Right ventricle myocardium superior (tissue), 1 donor: Measurements from ENCODE around the gene AQP6. TPM values are rescaled to one million over a fixed set of nuclear protein-coding genes. Genes with fewer than 3 reads are reported as not detected.

Experiments
- ATAC-seq: fragments of 200-7000 bp; cut with Tn5 transposase; one replicate; pipeline ENCODE4 v1.9.1; 2020; ENCODE audit warnings: mild to moderate bottlenecking; ENCODE audit not compliant: poor library complexity
- DNase-seq: peaks from one replicate; pipeline ENCODE4 v3.0.0-alpha.2; 2020
- intact Hi-C: fragments of 100-400 bp; cut with DNase I; formaldehyde crosslinking; loops from one replicate; pipeline ENCODE4 v1.11.2; 2022
- long read RNA-seq: library from polyadenylated mRNA; unstranded; transcript quantifications from one replicate; pipeline ENCODE4 v2.0.0, GENCODE V29; 2021
- total RNA-seq: library from RNA; stranded (reverse); fragmentation: NEBNext Ultra II Directional; extraction: Animal tissue kit (Norgen Biotek cat#: 25700); gene quantifications from one replicate; pipeline ENCODE4 v1.2.1, GENCODE V29; 2021
- donor health status: DM: no; HTN: yes; CAD: no; lungs with severe emphysema.

Gene AQP6, protein sequence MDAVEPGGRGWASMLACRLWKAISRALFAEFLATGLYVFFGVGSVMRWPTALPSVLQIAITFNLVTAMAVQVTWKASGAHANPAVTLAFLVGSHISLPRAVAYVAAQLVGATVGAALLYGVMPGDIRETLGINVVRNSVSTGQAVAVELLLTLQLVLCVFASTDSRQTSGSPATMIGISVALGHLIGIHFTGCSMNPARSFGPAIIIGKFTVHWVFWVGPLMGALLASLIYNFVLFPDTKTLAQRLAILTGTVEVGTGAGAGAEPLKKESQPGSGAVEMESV
- not detected for total RNA-seq
- long read RNA-seq, partial matches to known transcripts: 1 of 1 reads
- long read RNA-seq, other reads (novel, unspliced or antisense): 0 of 1 reads

DNA sequence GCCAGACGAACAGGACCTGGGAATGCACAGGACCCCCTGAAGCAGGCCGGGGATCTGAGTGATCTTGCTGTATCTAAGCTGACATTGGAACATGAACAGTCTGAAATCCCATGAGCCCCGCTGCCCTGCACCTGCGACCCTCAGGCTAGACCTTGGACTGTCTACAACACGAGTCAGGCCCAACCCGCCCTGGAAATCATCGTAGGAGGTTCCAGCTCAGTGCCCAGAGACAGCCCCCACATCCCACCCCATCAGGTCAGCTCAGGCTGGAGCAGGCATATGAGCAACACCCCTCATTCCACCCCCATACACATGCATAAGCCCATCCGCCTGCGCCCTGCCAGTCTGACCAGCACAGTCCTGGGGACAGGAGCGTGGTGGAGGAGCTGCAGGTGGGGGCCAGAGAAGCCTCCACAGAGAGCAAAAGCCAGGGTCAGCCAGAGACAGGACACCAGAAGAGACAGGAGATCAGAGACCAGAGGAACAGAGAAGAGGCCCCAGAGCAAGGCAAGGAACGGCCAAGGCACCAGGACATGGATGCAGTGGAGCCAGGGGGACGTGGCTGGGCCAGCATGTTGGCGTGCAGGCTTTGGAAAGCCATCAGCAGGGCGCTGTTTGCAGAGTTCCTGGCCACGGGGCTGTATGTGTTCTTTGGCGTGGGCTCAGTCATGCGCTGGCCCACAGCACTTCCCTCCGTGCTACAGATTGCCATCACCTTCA lies at the start of gene AQP6:
AQP6 (plus strand) TSS at position 307 of the 720 bp plus-strand sequence; CDS start at position 534, 227 bp downstream.
- DNase-seq (no peak), ATAC-seq (no peak)
- intact Hi-C loops: loop anchor here (10.0 kb wide), 1 partner anchor 198 kb away; no protein-coding TSS in a partner anchor

DNA sequence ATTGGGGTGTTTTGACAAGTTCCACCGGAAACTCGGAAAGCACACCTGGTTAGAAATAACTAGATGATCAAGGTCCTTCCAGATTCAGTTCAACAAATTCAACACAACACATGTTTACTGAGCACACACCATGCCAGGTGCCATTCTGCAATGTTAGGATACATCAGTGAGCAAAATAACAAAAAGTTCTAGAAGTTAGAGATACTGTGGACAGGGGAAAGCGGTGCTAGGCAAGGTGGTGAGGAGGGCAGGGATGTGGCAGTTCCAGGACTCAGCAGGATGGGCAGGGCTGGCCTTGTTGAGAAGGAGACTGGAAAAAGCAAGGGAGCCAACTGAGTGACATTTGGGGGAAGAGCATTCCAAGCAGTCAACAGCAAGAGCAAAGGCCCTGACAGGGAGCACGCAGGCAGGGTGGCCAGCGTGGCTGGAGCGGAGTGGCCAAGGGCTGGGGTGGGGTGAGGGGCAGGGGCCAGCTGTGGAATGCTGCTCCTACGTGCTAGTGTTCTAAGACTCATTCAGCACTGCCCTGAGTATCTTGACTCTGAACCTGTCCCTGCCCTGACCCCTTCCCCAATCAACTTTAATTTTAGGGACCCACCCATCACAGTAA lies 49.6 kb upstream of the AQP6 start:
- peak; percentile 61 for ATAC-seq
- DNase-seq: peak; percentile 63
- intact Hi-C loops: no loop called here

DNA sequence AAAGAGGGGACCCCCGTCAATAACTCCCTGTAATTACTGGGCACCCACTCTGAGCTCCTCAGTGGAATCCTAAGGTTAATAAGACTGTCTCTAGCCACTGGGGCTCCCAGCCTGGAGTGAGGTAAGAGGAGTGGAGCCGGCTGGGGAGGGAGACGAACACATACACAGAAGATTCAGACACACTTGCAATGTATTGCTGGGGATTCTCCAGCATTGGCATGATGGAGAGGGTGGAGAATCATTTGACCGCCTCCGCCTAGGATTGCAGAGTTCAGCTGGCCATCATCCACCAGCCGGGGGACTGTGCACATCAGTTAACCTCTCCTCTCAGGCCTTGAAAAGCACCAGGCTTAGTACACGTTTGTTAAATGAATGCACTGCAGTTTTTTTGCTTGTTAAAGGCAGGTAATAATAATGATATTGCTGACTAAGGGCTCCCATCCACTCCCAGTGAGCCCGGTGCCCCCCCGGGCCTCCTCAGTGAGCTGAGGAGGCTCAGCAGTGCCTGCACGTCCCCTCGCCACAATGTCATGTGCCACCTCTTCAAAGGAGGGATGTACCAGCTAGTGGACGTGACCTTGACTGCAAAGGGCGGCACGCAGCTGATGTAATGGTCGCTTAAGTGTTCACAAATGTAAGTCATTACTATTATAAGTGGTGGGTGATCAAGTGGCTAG lies 48.7 kb upstream of the AQP6 start:
- peak; percentile 41 for ATAC-seq
- DNase-seq: peak; percentile 61
- intact Hi-C loops: no loop called here

DNA sequence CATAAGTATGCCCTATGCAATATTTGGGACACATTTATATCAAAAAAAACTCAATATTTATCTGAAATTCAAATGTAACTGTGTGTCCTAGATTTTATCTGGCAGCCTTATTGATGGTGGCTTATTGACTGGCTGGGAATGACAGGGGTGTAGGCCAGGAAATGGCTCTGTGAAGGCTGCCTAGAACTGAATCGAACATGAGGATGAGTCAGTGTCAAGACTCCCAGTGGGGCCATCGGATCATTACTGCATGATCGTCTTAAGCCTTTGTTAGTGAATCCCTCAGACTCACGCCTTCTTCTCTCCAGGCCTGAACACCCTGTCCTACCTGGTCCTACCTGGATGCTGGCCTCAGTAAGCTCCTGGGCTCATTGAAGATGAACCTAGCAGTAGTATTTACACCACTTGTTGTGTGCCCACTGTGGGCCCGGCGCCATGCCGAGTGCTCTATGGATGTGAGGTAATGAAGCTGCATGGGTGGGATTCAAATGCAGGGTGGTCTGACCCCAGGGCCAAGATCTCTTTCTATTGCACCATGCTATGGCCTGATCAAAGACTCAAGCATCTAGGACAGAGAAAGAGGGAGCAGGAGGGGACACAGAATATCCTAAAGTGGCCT lies 48.0 kb upstream of the AQP6 start:
- DNase-seq (no peak), ATAC-seq (no peak)
- intact Hi-C loops: no loop called here

DNA sequence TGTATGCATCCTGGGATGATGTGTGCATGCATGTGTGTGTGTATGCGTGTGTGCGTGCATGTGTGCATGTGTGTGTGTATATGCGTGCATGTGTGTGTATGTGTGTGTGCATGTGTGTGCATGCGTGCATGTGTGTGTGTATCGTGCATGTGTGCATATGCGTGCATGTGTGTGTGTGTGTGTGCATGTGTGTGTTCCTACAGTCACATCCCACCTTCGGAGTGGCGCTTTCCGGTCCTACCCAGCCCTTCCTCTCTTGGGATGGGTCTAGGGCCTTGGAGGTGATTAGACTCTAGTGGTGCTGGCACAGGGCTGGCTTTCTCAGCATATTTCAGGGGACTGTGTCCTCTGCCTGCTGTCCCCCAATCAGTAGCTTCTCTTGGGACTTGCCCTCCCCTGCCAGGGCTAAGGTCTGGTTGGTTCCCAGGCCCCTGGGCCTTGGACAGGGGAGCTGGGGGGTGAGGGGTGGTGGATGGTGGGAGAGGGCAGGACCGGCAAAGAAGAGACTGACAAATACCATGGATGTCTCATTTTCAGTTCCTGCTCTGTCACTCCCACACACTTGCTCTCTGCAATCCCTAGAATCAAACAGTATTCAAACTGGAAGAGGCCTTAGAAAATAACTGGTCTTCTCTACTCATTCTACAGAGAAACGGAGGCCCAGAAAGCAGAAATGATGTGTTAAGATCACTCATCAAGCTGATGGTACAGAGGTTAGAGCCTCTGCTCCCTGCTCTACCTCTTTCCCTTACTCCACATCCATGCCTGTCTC lies 47.1 kb upstream of the AQP6 start:
- DNase-seq (no peak), ATAC-seq (no peak)
- intact Hi-C loops: no loop called here

DNA sequence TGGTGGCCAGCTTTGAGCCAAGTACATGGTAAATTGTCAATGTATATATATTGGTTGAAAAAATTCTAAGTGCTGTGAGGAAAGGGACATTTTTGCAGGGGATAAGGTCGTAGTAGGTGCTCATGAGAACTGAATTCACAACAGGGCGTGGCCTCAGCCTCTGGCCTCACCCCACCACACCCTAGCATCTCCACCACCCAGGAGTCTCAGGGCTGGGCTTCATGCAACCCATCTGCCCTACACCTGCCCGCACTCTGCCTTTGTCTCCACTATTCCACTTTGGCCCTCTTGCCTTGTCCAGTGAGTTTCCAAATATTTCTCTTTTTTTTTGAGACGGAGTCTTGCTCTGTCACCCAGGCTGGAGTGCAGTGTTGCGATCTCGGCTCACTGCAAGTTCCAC lies 44.3 kb upstream of the AQP6 start:
- ATAC-seq (no peak), DNase-seq (no peak)
- intact Hi-C loops: no loop called here

DNA sequence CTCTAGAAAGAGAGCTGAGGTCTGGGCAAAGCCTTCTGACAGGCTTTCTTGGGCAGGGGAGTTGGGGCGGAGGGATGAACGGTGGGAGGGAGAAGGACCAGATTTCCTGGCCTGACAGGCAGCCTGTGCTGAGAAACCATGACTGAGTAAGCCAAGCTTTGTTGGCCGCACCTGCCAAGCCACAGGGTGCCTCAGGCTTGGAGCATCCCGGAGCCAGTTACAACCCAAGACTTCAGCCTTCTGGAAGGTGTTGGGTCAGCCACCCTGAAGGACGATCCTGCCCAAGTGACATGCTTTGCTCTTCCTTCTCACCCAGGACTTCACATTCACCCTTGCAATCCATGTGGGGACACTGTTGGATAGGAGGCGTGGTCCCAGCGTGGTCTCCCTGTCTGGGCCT lies 43.2 kb upstream of the AQP6 start:
- ATAC-seq (no peak), DNase-seq (no peak)
- intact Hi-C loops: no loop called here

DNA sequence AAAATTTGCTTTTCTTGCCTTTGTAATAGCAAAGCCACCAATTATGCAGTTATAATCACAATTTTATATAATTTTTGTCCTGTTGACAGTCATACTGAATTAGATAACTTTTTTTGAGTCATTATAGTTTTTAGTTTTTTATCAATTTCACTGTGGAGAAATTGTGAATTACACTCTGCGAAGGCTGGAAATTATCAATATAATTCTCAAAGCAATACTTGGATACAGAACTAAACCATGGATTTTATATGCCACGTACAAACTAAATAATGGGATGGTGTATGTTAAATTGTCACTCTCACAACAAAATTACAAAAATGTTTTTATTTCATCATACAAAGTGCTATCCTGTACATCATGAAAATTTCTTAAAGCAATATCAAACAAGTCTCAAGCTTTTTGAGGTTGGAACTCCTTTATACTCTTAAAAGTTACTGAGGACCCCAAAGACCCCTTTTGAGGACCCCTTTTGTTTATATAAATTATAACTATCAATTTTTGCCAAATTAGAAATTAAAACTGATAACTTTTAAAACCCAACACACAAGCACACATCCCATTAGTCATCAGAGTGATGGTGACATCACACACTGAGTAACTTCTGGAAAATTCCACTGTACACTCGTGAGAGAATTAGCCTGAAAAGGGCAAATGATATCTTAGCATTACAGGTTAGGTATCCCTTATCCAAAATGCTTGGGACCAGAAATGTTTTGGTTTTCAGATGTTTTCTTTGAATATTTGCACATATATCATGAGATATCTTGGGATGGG lies 42.0 kb upstream of the AQP6 start:
- ATAC-seq: peak; percentile 43
- intact Hi-C loops: no loop called here

DNA sequence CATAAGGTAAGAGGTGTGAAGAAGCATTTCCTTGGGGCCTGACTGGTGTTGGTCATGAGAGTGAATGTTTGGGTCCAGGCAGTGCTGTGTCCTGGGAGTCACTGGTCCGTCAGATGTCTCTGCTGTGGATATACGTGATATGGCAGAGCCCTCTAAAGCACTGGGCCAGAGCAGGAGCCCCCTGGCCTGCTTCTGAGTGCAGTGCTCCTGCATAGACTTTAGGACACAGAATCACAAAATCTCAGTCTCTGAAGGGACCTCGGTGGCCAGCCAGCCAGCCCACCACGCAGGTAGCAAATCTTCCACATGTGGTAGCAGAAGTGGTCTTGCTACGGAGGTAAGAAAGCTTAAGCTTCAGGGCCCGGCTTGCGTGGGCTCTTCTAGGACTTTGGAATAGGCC lies 40.7 kb upstream of the AQP6 start:
- ATAC-seq: no peak
- intact Hi-C loops: no loop called here

More for the DNA sequence above, 42.0 kb upstream of the AQP6 start:
- DNase-seq: no peak

DNA sequence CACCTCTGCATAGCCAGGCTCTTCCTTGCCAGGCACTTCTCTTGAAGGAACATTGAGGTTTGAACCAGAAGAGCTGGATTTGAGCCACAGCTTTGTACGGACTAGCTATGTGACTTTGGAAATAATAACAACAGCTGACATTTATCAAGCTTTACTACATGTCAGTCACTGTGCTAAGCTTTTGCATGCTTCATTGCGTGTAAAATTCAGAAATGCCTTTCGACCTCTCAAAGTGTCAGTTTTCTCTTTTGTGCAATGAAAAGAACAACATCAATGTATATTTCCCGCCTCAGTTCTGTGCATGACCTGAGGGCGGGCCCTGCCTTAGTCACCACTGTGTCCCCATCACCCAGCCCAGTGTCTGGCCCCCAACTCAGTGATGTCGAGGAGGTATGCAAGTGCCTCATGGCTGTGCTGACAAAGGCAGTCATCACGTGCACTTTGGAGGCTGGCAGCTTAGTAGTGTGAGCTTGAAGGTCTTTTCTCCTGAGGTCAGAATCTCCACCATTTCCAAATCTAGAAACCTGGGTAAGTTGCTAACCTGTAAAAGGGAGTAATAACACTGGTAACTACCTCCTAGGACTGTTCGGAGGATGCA lies 40.1 kb upstream of the AQP6 start:
- ATAC-seq (no peak), DNase-seq (no peak)
- intact Hi-C loops: no loop called here

More for the DNA sequence above, 40.7 kb upstream of the AQP6 start:
- no peak for DNase-seq

DNA sequence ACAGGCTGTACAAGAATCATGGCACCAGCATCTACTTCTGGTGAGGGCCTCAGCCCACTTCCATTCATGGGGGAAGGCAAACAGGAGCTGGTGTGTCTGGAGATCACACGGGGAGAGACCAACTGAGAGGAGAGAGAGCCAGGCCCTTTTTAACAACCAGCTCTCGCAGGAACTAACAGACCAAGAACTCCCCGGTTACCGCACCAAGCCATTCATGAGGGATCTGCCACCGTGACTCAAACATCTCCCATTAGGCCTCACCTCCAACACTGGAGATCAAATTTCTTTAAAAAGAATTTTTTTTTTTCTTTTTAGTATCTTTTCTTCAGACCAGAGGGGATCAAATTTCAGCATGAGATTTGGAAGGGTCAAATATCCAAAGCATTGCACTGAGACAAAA lies 39.0 kb upstream of the AQP6 start:
- ATAC-seq (no peak), DNase-seq (no peak)
- intact Hi-C loops: no loop called here

DNA sequence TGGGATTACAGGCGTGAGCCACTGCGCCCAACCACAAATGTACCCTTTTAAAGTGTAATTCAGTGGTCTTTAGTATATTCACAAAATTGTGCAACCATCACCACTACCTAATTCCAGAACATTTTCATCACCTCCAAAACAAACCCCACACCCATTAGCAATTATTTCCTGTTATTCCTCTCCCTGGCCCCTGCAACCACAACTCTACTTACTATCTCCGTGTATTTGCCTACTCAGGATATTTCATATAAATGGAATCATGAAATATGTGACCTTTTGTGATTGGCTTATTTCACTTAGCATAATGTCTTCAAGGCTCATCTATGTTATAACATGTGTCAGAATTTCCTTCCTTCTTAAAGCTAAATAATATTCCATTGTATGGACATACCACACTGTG lies 38.2 kb upstream of the AQP6 start:
- no peak for DNase-seq
- no peak for ATAC-seq
- intact Hi-C loops: no loop called here

DNA sequence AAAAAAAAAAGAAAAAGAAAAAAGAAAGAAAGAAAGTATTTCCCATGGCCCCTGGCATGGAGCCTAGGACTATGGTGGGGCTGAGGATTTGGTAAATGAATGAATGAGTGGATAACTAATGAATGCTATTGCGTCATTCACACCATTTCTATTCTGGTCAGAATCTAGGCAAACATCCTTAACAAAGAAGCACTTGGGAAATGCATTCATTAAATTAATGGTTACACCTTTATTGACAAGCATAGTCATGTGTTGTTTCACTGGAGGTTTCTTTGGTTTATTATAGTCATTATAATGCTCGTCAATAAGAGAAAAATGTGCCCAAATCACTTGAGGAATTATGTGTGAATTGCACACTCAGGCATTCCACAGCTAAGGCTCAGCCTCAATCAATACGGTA lies 35.8 kb upstream of the AQP6 start:
- intact Hi-C loops: no loop called here
- DNase-seq: no peak

DNA sequence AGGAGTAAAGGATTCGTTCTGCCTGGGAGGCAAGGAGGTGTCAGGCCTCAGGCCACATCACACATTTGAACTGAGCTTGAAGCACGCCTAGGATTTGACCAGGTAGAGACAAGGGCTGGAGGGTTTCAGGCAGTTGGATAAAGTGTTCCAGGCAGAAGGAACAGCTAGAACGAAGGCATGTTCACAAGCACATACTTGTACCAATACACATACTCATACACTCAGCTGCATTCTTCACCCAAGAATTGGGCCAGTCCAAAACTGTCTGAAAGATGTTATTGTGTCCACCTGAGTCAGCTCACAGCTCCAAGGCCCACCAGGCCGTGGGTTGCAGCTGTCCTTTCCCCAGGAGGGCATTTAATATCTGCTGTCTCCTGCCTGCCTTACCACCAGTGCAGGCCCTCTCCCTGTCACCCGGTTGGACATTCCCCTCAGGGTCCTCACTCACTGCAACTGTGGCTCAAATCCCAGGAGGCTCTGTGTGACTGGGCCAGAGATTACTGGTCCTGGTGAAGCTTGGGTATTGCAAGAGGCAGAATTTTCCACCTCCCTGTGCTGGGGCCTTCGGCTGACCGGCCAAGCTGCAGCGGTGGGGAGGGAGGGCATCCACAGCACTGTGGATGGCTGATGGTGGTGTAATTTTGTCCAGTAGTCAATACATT lies 35.0 kb upstream of the AQP6 start:
- ATAC-seq (no peak), DNase-seq (no peak)
- intact Hi-C loops: no loop called here

More for the DNA sequence above, 35.8 kb upstream of the AQP6 start:
- ATAC-seq: no peak

DNA sequence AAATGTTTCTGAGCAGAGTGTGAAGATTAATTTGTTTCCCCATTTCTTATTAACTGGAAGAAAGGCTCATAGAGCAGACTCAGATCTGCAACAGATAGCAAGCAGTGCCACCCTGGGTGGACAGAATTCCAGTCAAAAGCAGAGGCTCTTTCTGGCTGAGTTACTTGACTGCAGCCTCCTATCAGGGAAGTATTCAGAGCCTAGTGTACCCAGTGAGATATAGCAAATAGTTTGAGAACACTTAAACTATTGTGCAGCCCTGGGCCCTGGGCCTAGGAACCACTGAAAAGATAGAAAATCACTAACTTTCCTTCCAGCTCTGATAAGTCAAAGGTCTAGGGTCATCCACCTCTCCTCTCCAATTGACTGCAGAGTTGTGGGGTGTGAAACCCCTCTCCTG lies 33.4 kb upstream of the AQP6 start:
- ATAC-seq (peak; percentile 25), DNase-seq (no peak)
- intact Hi-C loops: no loop called here

DNA sequence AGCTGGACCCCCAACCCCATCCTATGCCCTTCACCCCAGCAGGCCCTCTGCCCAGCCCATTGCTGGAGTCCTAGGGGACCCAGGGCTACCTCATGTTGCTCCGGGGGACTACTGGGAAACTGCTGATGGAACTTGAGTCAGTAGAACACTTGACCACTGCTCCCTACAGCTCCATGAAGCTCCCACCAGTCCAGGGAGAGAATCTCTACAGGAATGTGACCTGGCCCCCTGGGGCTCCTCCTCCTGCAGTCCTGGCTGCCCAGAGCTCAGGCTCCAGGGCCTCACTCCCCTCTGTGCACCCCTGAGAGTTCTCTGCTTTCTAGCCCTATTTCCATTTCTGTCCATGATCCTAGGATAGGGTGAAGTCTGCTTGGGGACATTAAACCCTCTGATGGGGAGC lies 33.0 kb upstream of the AQP6 start:
- ATAC-seq (no peak), DNase-seq (no peak)
- intact Hi-C loops: loop anchor here (10.0 kb wide), 1 partner anchor 75 kb away; no protein-coding TSS in a partner anchor
